IMR-90 (cell line): ENCODE data around the gene SPIN1. TPM values are rescaled to one million over a fixed set of nuclear protein-coding genes. Genes with fewer than 3 reads are reported as not detected.

Source experiments
- ATAC-seq: fragments of 200-7000 bp; cut with Tn5 transposase; 2 replicates; pipeline ENCODE4 v1.9.1; 2020; ENCODE audit warnings: low read depth, mild to moderate bottlenecking, moderate library complexity
- BruUV-seq: library from RNA; stranded (reverse); fragments of 400-500 nt; replicated peaks from 2 replicates; lab custom pipeline; 2021; lab: Mats Ljungman, UMichigan
- CTCF ChIA-PET: fragments of 300-600 bp; formaldehyde crosslinking; extraction: SDS; loops from one replicate; lab custom pipeline; 2021; ENCODE audit warnings: antibody characterized with exemption; lab: Yijun Ruan, JAX
- POLR2A ChIA-PET: fragments of 300-600 bp; sonication (Branson Sonifier 250); formaldehyde crosslinking; loops from one replicate; lab custom pipeline; 2022; ENCODE audit warnings: antibody characterized with exemption; ENCODE audit not compliant: unreplicated experiment; lab: Charles Lee
- DNase-seq: peaks from one replicate; pipeline ENCODE4 v3.0.0; 2013
- H2AFZ ChIP-seq: replicated peaks from 2 replicates; pipeline ENCODE3; 2013; ENCODE audit warnings: low read length, mild to moderate bottlenecking; ENCODE audit not compliant: poor library complexity
- H2AK5ac ChIP-seq: 2 replicates; pipeline ENCODE4 v1.6.1; 2013; ENCODE audit warnings: low read depth, low read length, inconsistent platforms
- H2AK9ac ChIP-seq: replicated peaks from 2 replicates; pipeline ENCODE3; 2013; ENCODE audit warnings: mild to moderate bottlenecking, low read depth, low read length, moderate library complexity; ENCODE audit not compliant: poor library complexity
- H2BK120ac ChIP-seq: 2 replicates; pipeline ENCODE4 v1.6.1; 2013; ENCODE audit warnings: low read depth, low read length, inconsistent platforms
- H2BK15ac ChIP-seq: 3 replicates; pipeline ENCODE4 v1.6.1; 2013; ENCODE audit warnings: low read depth, low read length, inconsistent platforms
- H2BK20ac ChIP-seq: 2 replicates; pipeline ENCODE4 v1.6.1; 2013; ENCODE audit warnings: low read depth, mild to moderate bottlenecking, inconsistent platforms, low read length, moderate library complexity
- H2BK5ac ChIP-seq: 2 replicates; pipeline ENCODE4 v1.6.1; 2013; ENCODE audit warnings: mild to moderate bottlenecking, low read depth, low read length, inconsistent platforms; ENCODE audit not compliant: poor library complexity, severe bottlenecking
- H3K14ac ChIP-seq: replicated peaks from 2 replicates; pipeline ENCODE4 v1.6.1; 2013; ENCODE audit warnings: low read depth, low read length, inconsistent platforms
- H3K18ac ChIP-seq: 2 replicates; pipeline ENCODE4 v1.6.1; 2013; ENCODE audit warnings: low read depth, low read length, control low read depth
- H3K23ac ChIP-seq: 2 replicates; pipeline ENCODE4 v1.6.1; 2013; ENCODE audit warnings: low read depth, low read length, inconsistent platforms
- H3K27ac ChIP-seq: 2 replicates; pipeline ENCODE4 v1.5.1; 2013; ENCODE audit warnings: mild to moderate bottlenecking, control low read depth, low read length; ENCODE audit not compliant: insufficient read depth
- H3K27me3 ChIP-seq: 2 replicates; pipeline ENCODE4 v1.6.1; 2013; ENCODE audit warnings: low read length; ENCODE audit not compliant: control insufficient read depth, insufficient read depth
- H3K36me3 ChIP-seq: 2 replicates; pipeline ENCODE4 v1.6.1; 2013; ENCODE audit warnings: low read length, mixed read lengths; ENCODE audit not compliant: control insufficient read depth, insufficient read depth
- H3K4ac ChIP-seq: 2 replicates; pipeline ENCODE4 v1.6.1; 2013; ENCODE audit warnings: low read depth, low read length, inconsistent platforms
- H3K4me1 ChIP-seq: 2 replicates; pipeline ENCODE4 v1.6.1; 2013; ENCODE audit warnings: low read length, mixed read lengths; ENCODE audit not compliant: control insufficient read depth, insufficient read depth
- H3K4me2 ChIP-seq: 2 replicates; pipeline ENCODE4 v1.6.1; 2013; ENCODE audit warnings: low read depth, mild to moderate bottlenecking, control low read depth, low read length, moderate library complexity
- H3K4me3 ChIP-seq: 2 replicates; pipeline ENCODE4 v1.5.1; 2013; ENCODE audit warnings: low read depth, mild to moderate bottlenecking, control low read depth, low read length, moderate library complexity; ENCODE audit not compliant: insufficient read depth
- H3K56ac ChIP-seq: 2 replicates; pipeline ENCODE4 v1.6.1; 2013; ENCODE audit warnings: low read length, inconsistent platforms; ENCODE audit not compliant: insufficient read depth; ENCODE audit errors: extremely low read depth
- H3K79me1 ChIP-seq, 2 experiments: 2 replicates each; pipeline ENCODE4 v1.6.1; 2013; ENCODE audit warnings: low read length in 2 of 2, inconsistent platforms in 1 of 2, low read depth in 1 of 2
- H3K9ac ChIP-seq: 2 replicates; pipeline ENCODE4 v1.6.1; 2013; ENCODE audit warnings: low read depth, low read length, control low read depth
- H3K9me1 ChIP-seq: 2 replicates; pipeline ENCODE4 v1.6.1; 2013; ENCODE audit warnings: low read length, inconsistent platforms; ENCODE audit not compliant: insufficient read depth
- H3K9me3 ChIP-seq: 2 replicates; pipeline ENCODE4 v1.6.1; 2013; ENCODE audit warnings: low read length; ENCODE audit not compliant: control insufficient read depth, insufficient read depth
- H4K20me1 ChIP-seq: 2 replicates; pipeline ENCODE4 v1.6.1; 2013; ENCODE audit warnings: low read length, inconsistent platforms; ENCODE audit not compliant: insufficient read depth
- H4K5ac ChIP-seq: 2 replicates; pipeline ENCODE4 v1.6.1; 2013; ENCODE audit warnings: mild to moderate bottlenecking, low read depth, low read length, control low read depth
- H4K8ac ChIP-seq, 2 experiments: 2 replicates each; pipeline ENCODE4 v1.6.1; 2013; ENCODE audit warnings: low read depth in 2 of 2, low read length in 2 of 2, control low read depth in 1 of 2, inconsistent platforms in 1 of 2
- H4K91ac ChIP-seq: 2 replicates; pipeline ENCODE4 v1.6.1; 2013; ENCODE audit warnings: low read depth, low read length, inconsistent platforms; ENCODE audit not compliant: insufficient read depth
- BHLHE40 ChIP-seq: fragments of 150-350 bp; IDR thresholded peaks from 2 replicates; pipeline ENCODE4 v1.6.1; 2016; ENCODE audit warnings: mild to moderate bottlenecking, low read depth, low read length
- CHD1 ChIP-seq: IDR thresholded peaks from 2 replicates; pipeline ENCODE4 v1.6.1; 2012; ENCODE audit warnings: low read depth, low read length, improper control_type of control experiment
- CTCF ChIP-seq: conservative IDR thresholded peaks from 2 replicates; pipeline ENCODE4 v1.5.1; 2012; ENCODE audit warnings: mild to moderate bottlenecking, low read depth, low read length, improper control_type of control experiment
- ELK1 ChIP-seq: fragments of 150-350 bp; IDR thresholded peaks from 2 replicates; pipeline ENCODE4 v1.6.1; 2016; ENCODE audit warnings: low read depth, mild to moderate bottlenecking, low read length, moderate library complexity, borderline replicate concordance
- FOS ChIP-seq: fragments of 150-350 bp; IDR thresholded peaks from 2 replicates; pipeline ENCODE4 v1.6.1; 2016; ENCODE audit warnings: low read depth, low read length
- MAZ ChIP-seq: IDR thresholded peaks from 2 replicates; pipeline ENCODE4 v1.6.1; 2012; ENCODE audit warnings: low read depth, mild to moderate bottlenecking, low read length, improper control_type of control experiment, moderate library complexity, borderline replicate concordance
- MXI1 ChIP-seq: IDR thresholded peaks from 2 replicates; pipeline ENCODE4 v1.6.1; 2012; ENCODE audit warnings: low read depth, mild to moderate bottlenecking, low read length, moderate library complexity, borderline replicate concordance
- NFE2L2 ChIP-seq: fragments of 150-350 bp; IDR thresholded peaks from 2 replicates; pipeline ENCODE4 v1.6.1; 2016; ENCODE audit warnings: low read depth, mild to moderate bottlenecking, low read length
- POLR2A ChIP-seq: IDR thresholded peaks from 2 replicates; pipeline ENCODE4 v1.6.1; 2012; ENCODE audit warnings: mild to moderate bottlenecking, low read depth, low read length
- RAD21 ChIP-seq: IDR thresholded peaks from 2 replicates; pipeline ENCODE4 v1.6.1; 2012; ENCODE audit warnings: low read length, improper control_type of control experiment
- RCOR1 ChIP-seq: IDR thresholded peaks from 2 replicates; pipeline ENCODE4 v1.6.1; 2012; ENCODE audit warnings: mild to moderate bottlenecking, low read length, improper control_type of control experiment; ENCODE audit not compliant: insufficient replicate concordance
- RFX5 ChIP-seq: IDR thresholded peaks from 2 replicates; pipeline ENCODE4 v1.8.0; 2012; ENCODE audit warnings: low read depth, mild to moderate bottlenecking, low read length, moderate library complexity
- SMC3 ChIP-seq: fragments of 150-350 bp; IDR thresholded peaks from 2 replicates; pipeline ENCODE4 v1.6.1; 2016; ENCODE audit warnings: low read depth, mild to moderate bottlenecking, antibody characterized with exemption, low read length, moderate library complexity
- WGBS, 2 experiments: methylation state at CpG; one replicate each; pipeline versions ENCODE4 v1.1.5 to v1.1.7; 2013; ENCODE audit warnings: missing lambda C conversion rate in 2 of 2; ENCODE audit not compliant: insufficient read length in 1 of 2; ENCODE audit errors: extremely low coverage in 2 of 2; 5-methylcytosine and 5-hydroxymethylcytosine counted together
- dilution Hi-C: fragments of 300-500 bp; cut with HindIII; formaldehyde crosslinking; loops from one replicate; pipeline ENCODE4 v1.14.3; 2018; ENCODE audit warnings: low sequenced_read_pairs; ENCODE audit not compliant: unreplicated experiment
- in situ Hi-C: fragments of 300-500 bp; cut with MboI; formaldehyde crosslinking; loops from 3 replicates; pipeline ENCODE4 v1.14.3; 2019; ENCODE audit warnings: low sequenced_read_pairs, inconsistent platforms, mixed read lengths
- intact Hi-C: fragments of 100-400 bp; cut with micrococcal nuclease; formaldehyde crosslinking; loops from 2 replicates; pipeline ENCODE4 v1.10.0; 2022
- polyA plus RNA-seq, 3 experiments: library from polyadenylated mRNA; depleted of rRNA; stranded (reverse); fragments of >200 nt; gene quantifications; 2 replicates each; pipeline ENCODE4 v1.2.3, GENCODE V29; 2012; ENCODE audit warnings: low replicate concordance in 1 of 3
- total RNA-seq: library from RNA; depleted of rRNA; stranded (reverse); fragments of >200 nt; gene quantifications from 2 replicates; pipeline ENCODE4 v1.2.3, GENCODE V29; 2012
- TF ChIP-seq, protein P1 (sequence below): fragments of 150-350 bp; IDR thresholded peaks from 2 replicates; pipeline ENCODE4 v1.6.1; 2017; ENCODE audit warnings: mild to moderate bottlenecking, antibody characterized with exemption, low read length, low read depth

Gene SPIN1
- total and polyA plus RNA-seq, 2 of the 4 experiments (the other 2 are of a cell fraction), result 63.3 to 141 TPM

GRCh38 chr9:88488166-88488565 is 99.9 kb downstream of the SPIN1 start:
- Histone ChIP-seq H3K9me1 (0 out of 2 replicates have a peak, but pooled peaks cover 3% of the 10 kb centered on the region), H3K27me3 (no peaks in the 10 kb centered on the region), H4K5ac (no peak overlapping the region), H3K56ac (no peak overlapping the region), H3K9me3 (no peaks in the 10 kb centered on the region), H3K4me1 (no peaks in the 10 kb centered on the region), H2AK9ac (no peak overlapping the region), H3K36me3 (peaks cover 10% of the 10 kb centered on the region), H4K20me1 (no peaks in the 10 kb centered on the region), H4K8ac (no peak overlapping the region), H2AFZ (no peak overlapping the region), H3K4me3 (no peak overlapping the region), H2BK20ac (no peak overlapping the region), H2AK5ac (no peak overlapping the region), H3K4me2 (no peak overlapping the region), H3K14ac (no peak overlapping the region), H2BK5ac (no peak overlapping the region), H3K4ac (no peak overlapping the region), H3K18ac (no peak overlapping the region), H3K23ac (no peak overlapping the region), H3K79me1 (peaks cover 0 to 3% of the 10 kb centered on the region in 2 experiments; a peak in 1 of 4 replicates), H2BK15ac (no peak overlapping the region), H3K27ac (no peak overlapping the region), H4K91ac (no peak overlapping the region), H3K9ac (no peak overlapping the region), H2BK120ac (no peak overlapping the region)
- no TSS peak for BruUV-seq
- CTCF ChIA-PET, result no interaction called here
- POLR2A ChIA-PET, result interaction anchor here (0.6 to 0.7 kb wide), 2 partner anchors 16 to 291 kb away, joined by 4 to 20 read pairs; no protein-coding TSS in a partner anchor
- 100% methylated on average over 3 of the region's 4 CpGs; no CpG with 5 or more reads in 1 of the 2 experiments for whole genome bisulfite sequencing, 2 experiments
- no peak for DNase-seq
- ATAC-seq, result no peak
- dilution Hi-C loops (no loop called here), intact Hi-C loops (no loop called here), in situ Hi-C loops (no loop called here)
- TF ChIP-seq FOS (no peak), ELK1 (no peak), CTCF (no peak), MXI1 (no peak), BHLHE40 (no peak), MAZ (no peak), RFX5 (no peak), RCOR1 (no peak), CHD1 (no peak), NFE2L2 (no peak), POLR2A (no peak), RAD21 (no peak), SMC3 (no peak)
- TF ChIP-seq, protein P1, sequence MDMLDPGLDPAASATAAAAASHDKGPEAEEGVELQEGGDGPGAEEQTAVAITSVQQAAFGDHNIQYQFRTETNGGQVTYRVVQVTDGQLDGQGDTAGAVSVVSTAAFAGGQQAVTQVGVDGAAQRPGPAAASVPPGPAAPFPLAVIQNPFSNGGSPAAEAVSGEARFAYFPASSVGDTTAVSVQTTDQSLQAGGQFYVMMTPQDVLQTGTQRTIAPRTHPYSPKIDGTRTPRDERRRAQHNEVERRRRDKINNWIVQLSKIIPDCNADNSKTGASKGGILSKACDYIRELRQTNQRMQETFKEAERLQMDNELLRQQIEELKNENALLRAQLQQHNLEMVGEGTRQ, result no peak
